Endothelial cell of umbilical vein (primary cell): Measurements from ENCODE around the gene RIN2. TPM values are rescaled to one million over a fixed set of nuclear protein-coding genes. Genes with fewer than 3 reads are reported as not detected.

Experiments
- BruUV-seq: library from RNA; stranded (reverse); fragments of 400-500 nt; replicated peaks from 2 replicates; lab custom pipeline; 2021; lab: Mats Ljungman, UMichigan
- CTCF ChIA-PET: fragments of 300-600, 350-600 bp; sonication (Branson Sonifier 250); formaldehyde crosslinking; loops from one replicate; lab custom pipeline; 2021; ENCODE audit warnings: antibody characterized with exemption, inconsistent platforms; lab: Charles Lee
- POLR2A ChIA-PET: fragments of 300-600, 350-600 bp; sonication (Branson Sonifier 250); formaldehyde crosslinking; loops from one replicate; lab custom pipeline; 2021; ENCODE audit warnings: antibody characterized with exemption, inconsistent platforms; lab: Charles Lee
- DNase-seq: peaks from one replicate; pipeline ENCODE4 v3.0.0-alpha.2; 2011; ENCODE audit warnings: low read depth, low spot score
- FAIRE-seq: peaks from 2 replicates; lab custom pipeline; 2011; peaks lifted over from hg19 to GRCh38; lab: Jason Lieb, UNC
- H2AFZ ChIP-seq: 2 replicates; pipeline ENCODE4 v1.6.0; 2012; ENCODE audit warnings: low read depth, low read length, control low read depth, inconsistent platforms
- H3K27ac ChIP-seq: 2 replicates; pipeline ENCODE4 v1.5.1; 2011; ENCODE audit warnings: low read depth, mild to moderate bottlenecking, control low read depth, low read length, moderate library complexity; ENCODE audit not compliant: insufficient read depth
- H3K27me3 ChIP-seq, 2 experiments: 2 replicates each; pipeline versions ENCODE4 v1.6.0 to v1.6.1; 2011; ENCODE audit warnings: low read length in 2 of 2, mixed read lengths in 1 of 2; ENCODE audit not compliant: control insufficient read depth in 2 of 2, insufficient read depth in 2 of 2
- H3K36me3 ChIP-seq, 2 experiments: 2 replicates in 1 of 2; 3 replicates in 1 of 2; pipeline ENCODE4 v1.5.1; 2011; ENCODE audit warnings: low read length in 2 of 2, mild to moderate bottlenecking in 1 of 2, moderate library complexity in 1 of 2; ENCODE audit not compliant: control insufficient read depth in 2 of 2, insufficient read depth in 2 of 2; ENCODE audit errors: extremely low read depth in 1 of 2
- H3K4me1 ChIP-seq: 3 replicates; pipeline ENCODE4 v1.5.1; 2011; ENCODE audit warnings: mild to moderate bottlenecking, low read length; ENCODE audit not compliant: control insufficient read depth, insufficient read depth; ENCODE audit errors: extremely low read depth
- H3K4me2 ChIP-seq: 2 replicates; pipeline ENCODE4 v1.6.1; 2011; ENCODE audit warnings: low read length, control low read depth, mixed read lengths; ENCODE audit not compliant: insufficient read depth
- H3K4me3 ChIP-seq, 3 experiments: fragments of 200-600 bp in 1 of 3; sonication (generic), shearing (Covaris generic) in 1 of 3; replicated peaks in 1 of 3; 2 replicates each; pipeline ENCODE4 v1.5.1; 2011 to 2016; ENCODE audit warnings: control low read depth in 3 of 3, low read length in 3 of 3, mild to moderate bottlenecking in 2 of 3, inconsistent platforms in 1 of 3, low read depth in 1 of 3, moderate library complexity in 1 of 3; ENCODE audit not compliant: insufficient read depth in 1 of 3
- H3K79me2 ChIP-seq: 2 replicates; pipeline ENCODE4 v1.6.0; 2012; ENCODE audit warnings: low read length, inconsistent platforms; ENCODE audit not compliant: control insufficient read depth, insufficient read depth
- H3K9ac ChIP-seq: replicated peaks from 2 replicates; pipeline ENCODE3; 2011; ENCODE audit warnings: low read length, control low read depth; ENCODE audit not compliant: insufficient read depth; ENCODE audit errors: extremely low read depth
- H3K9me1 ChIP-seq: replicated peaks from 3 replicates; pipeline ENCODE4 v1.6.0; 2011; ENCODE audit warnings: mild to moderate bottlenecking, low read length; ENCODE audit not compliant: control insufficient read depth, insufficient read depth; ENCODE audit errors: extremely low read depth
- H3K9me3 ChIP-seq: replicated peaks from 2 replicates; pipeline ENCODE4 v1.5.1; 2012; ENCODE audit warnings: low read length, inconsistent platforms; ENCODE audit not compliant: control insufficient read depth, insufficient read depth
- H4K20me1 ChIP-seq: replicated peaks from 2 replicates; pipeline ENCODE3; 2011; ENCODE audit warnings: mild to moderate bottlenecking, low read length; ENCODE audit not compliant: control insufficient read depth, insufficient read depth; ENCODE audit errors: extremely low read depth
- CTCF ChIP-seq, 2 donors: IDR thresholded peaks; 1 replicate in 1 of 2; 2 replicates in 1 of 2; pipeline ENCODE4 v1.5.1; 2011; ENCODE audit warnings: low read length in 2 of 2, mild to moderate bottlenecking in 2 of 2, moderate library complexity in 2 of 2, control low read depth in 1 of 2, inconsistent platforms in 1 of 2, low read depth in 1 of 2; ENCODE audit not compliant: insufficient read depth in 1 of 2; ENCODE audit errors: extremely low read depth in 1 of 2
- FOS ChIP-seq: IDR thresholded peaks from 2 replicates; pipeline ENCODE4 v1.6.1; 2011; ENCODE audit warnings: mild to moderate bottlenecking, low read length, moderate library complexity, borderline replicate concordance; ENCODE audit not compliant: insufficient read depth
- JUN ChIP-seq: IDR thresholded peaks from 2 replicates; pipeline ENCODE4 v1.6.1; 2011; ENCODE audit warnings: borderline replicate concordance, low read depth; ENCODE audit not compliant: insufficient read length, insufficient read depth
- MAX ChIP-seq: IDR thresholded peaks from 2 replicates; pipeline ENCODE4 v1.6.1; 2011; ENCODE audit not compliant: insufficient read depth, insufficient read length
- POLR2A ChIP-seq: IDR thresholded peaks from 2 replicates; pipeline ENCODE4 v1.6.1; 2012; ENCODE audit warnings: low read depth, mild to moderate bottlenecking, control low read depth, low read length
- POLR2AphosphoS5 ChIP-seq: IDR thresholded peaks from 2 replicates; pipeline ENCODE4 v1.6.1; 2012; ENCODE audit warnings: low read depth, mild to moderate bottlenecking, control low read depth, low read length, moderate library complexity; ENCODE audit not compliant: insufficient read depth
- dilution Hi-C: fragments of 300-500 bp; cut with MboI; formaldehyde crosslinking; loops from one replicate; pipeline ENCODE4 v1.15.0; 2019; ENCODE audit warnings: low sequenced_read_pairs; ENCODE audit not compliant: extremely low pct_ligation_motif_present
- intact Hi-C: fragments of 100-400 bp; cut with micrococcal nuclease; formaldehyde crosslinking; loops from one replicate; pipeline ENCODE4 v1.10.0; 2022
- polyA plus RNA-seq, 4 experiments: library from polyadenylated mRNA; depleted of rRNA in 3 of 4; stranded (reverse) in 3 of 4; unstranded in 1 of 4; fragments of >200 nt; gene quantifications; 2 replicates each; pipeline versions ENCODE4 v1.2.1 to v1.2.3, GENCODE V29; 2011 to 2012; ENCODE audit warnings: missing spikeins in 1 of 4
- total RNA-seq: library from RNA; stranded (reverse); gene quantifications from 2 replicates; pipeline ENCODE4 v1.2.3, GENCODE V29; 2021

The RIN2 gene
- total and polyA plus RNA-seq, 2 donors (not counting 3 experiments of a cell fraction or from before 2014, with no cell fraction given): 22.6 to 119 TPM

GRCh38 chr20:19735446-19735845 is 22.6 kb upstream of the RIN2 start:
- ChIA-PET POLR2A (no interaction called here), CTCF (interaction anchor here (0.9 to 1.6 kb wide), 9 partner anchors 13 to 53 kb away, joined by 3 to 16 read pairs (median 4); no protein-coding TSS in a partner anchor)
- Histone ChIP-seq H3K27ac (peak overlapping the region; percentile 53), H4K20me1 (no peaks in the 10 kb centered on the region), H3K79me2 (no peaks in the 10 kb centered on the region), H3K27me3 (no peaks in the 10 kb centered on the region), H3K4me1 (peaks cover 20% of the 10 kb centered on the region), H3K9me3 (no peaks in the 10 kb centered on the region), H3K4me2 (peak overlapping the region; percentile 35), H3K9me1 (peaks cover 2% of the 10 kb centered on the region), H3K9ac (peak overlapping the region; percentile 15), H2AFZ (no peak overlapping the region), H3K4me3 (no peak overlapping the region), H3K36me3 (no peaks in the 10 kb centered on the region)
- intact Hi-C loops: loop anchor here (1.0 to 2.0 kb wide), 2 partner anchors 23 to 37 kb away; partner anchors contain the start of gene RIN2
- TF ChIP-seq POLR2A (peak; percentile 20), CTCF (IDR thresholded peaks at IDR 0.05; ENCODE audit: extremely low read depth in 1 of 2, insufficient read depth in 1 of 2, low read depth in 1 of 2, low read length in 2 of 2) (no peak), FOS (peak; percentile 94), POLR2AphosphoS5 (peak; percentile 42), MAX (no peak), JUN (peak; percentile 91)
- DNase-seq: peak; percentile 94
- no TSS peak for BruUV-seq
- dilution Hi-C loops: no loop called here
- peak; percentile 99 for FAIRE-seq
